A549 (cell line): ENCODE data around the gene NEURL2. TPM values are rescaled to one million over a fixed set of nuclear protein-coding genes. Genes with fewer than 3 reads are reported as not detected.

Experiments used
- ATAC-seq, 2 experiments: fragments of 200-7000 bp in 1 of 2; fragments of >200 bp in 1 of 2; cut with Nextera tagmentation in 1 of 2; cut with Tn5 transposase in 1 of 2; 3 replicates each; pipeline versions ENCODE4 v1.8.0 to v1.9.1; 2018 to 2020; ENCODE audit warnings: mild to moderate bottlenecking in 1 of 2, moderate library complexity in 1 of 2
- CTCF ChIA-PET: fragments of 300-600 bp; sonication (Branson Sonifier 250); formaldehyde crosslinking; extraction: SDS; loops from one replicate; lab custom pipeline; 2021; ENCODE audit warnings: antibody characterized with exemption, inconsistent platforms; lab: Yijun Ruan, JAX
- POLR2A ChIA-PET: fragments of 350-600 bp; formaldehyde crosslinking; extraction: SDS; loops from one replicate; lab custom pipeline; 2021; ENCODE audit warnings: antibody characterized with exemption, inconsistent platforms; lab: Yijun Ruan, JAX
- DNase-seq, 2 experiments: peaks; one replicate each; pipeline versions ENCODE4 v3.0.0 to v3.0.0-alpha.2; 2011 to 2016; ENCODE audit warnings: low read depth in 1 of 2, low spot score in 1 of 2
- FAIRE-seq: peaks from 2 replicates; lab custom pipeline; 2011; peaks lifted over from hg19 to GRCh38; lab: Jason Lieb, UNC
- H3K27ac ChIP-seq, 2 experiments: fragments of >200 bp; sonication (Bioruptor Twin); formaldehyde crosslinking; 3 replicates each; pipeline ENCODE4 v1.5.1; 2016 to 2017
- H3K4me1 ChIP-seq: fragments of >200 bp; sonication (Bioruptor Twin); formaldehyde crosslinking; 3 replicates; pipeline ENCODE4 v1.6.1; 2016
- H3K4me2 ChIP-seq: fragments of >200 bp; sonication (Bioruptor Twin); formaldehyde crosslinking; 3 replicates; pipeline ENCODE4 v1.6.1; 2016
- H3K4me3 ChIP-seq: fragments of >200 bp; sonication (Bioruptor Twin); formaldehyde crosslinking; 3 replicates; pipeline ENCODE4 v1.5.1; 2016
- H3K9me3 ChIP-seq: fragments of >200 bp; sonication (Bioruptor Twin); formaldehyde crosslinking; 3 replicates; pipeline ENCODE4 v1.6.1; 2016
- BHLHE40 ChIP-seq: IDR thresholded peaks from 2 replicates; pipeline ENCODE4 v1.6.1; 2012; ENCODE audit warnings: low read depth, low read length, inconsistent platforms
- CBX2 ChIP-seq: fragments of 200-600 bp; sonication (generic); IDR thresholded peaks from 2 replicates; pipeline ENCODE4 v1.6.1; 2016; ENCODE audit warnings: low read depth, mild to moderate bottlenecking, borderline replicate concordance
- CBX8 ChIP-seq: fragments of 200-600 bp; sonication (generic); IDR thresholded peaks from 2 replicates; pipeline ENCODE4 v1.6.1; 2016
- CEBPB ChIP-seq, 2 experiments: fragments of >200 bp in 1 of 2; sonication (Bioruptor Twin) in 1 of 2; formaldehyde crosslinking in 1 of 2; IDR thresholded peaks; 2 replicates each; pipeline ENCODE4 v1.6.1; 2012 to 2016
- EP300 ChIP-seq, 2 experiments: fragments of >200 bp; sonication (Bioruptor Twin); formaldehyde crosslinking; IDR thresholded peaks; 2 replicates in 1 of 2; 3 replicates in 1 of 2; pipeline ENCODE4 v1.6.1; 2016 to 2017
- ESRRA ChIP-seq: fragments of 150-350 bp; IDR thresholded peaks from 2 replicates; pipeline ENCODE4 v1.6.1; 2014; ENCODE audit warnings: mild to moderate bottlenecking, low read length, borderline replicate concordance
- FOSB ChIP-seq: fragments of 250-450 bp; sonication (Bioruptor Pico); IDR thresholded peaks from 2 replicates; pipeline ENCODE4 v1.5.0; 2020; ENCODE audit warnings: mild to moderate bottlenecking, moderate library complexity
- FOSL2 ChIP-seq, 2 experiments: fragments of 450-650 bp in 1 of 2; fragments of >200 bp in 1 of 2; sonication (Bioruptor Twin) in 1 of 2; formaldehyde crosslinking; IDR thresholded peaks; 2 replicates each; pipeline versions ENCODE4 v1.5.0 to v1.6.1; 2016 to 2020; ENCODE audit warnings: mild to moderate bottlenecking in 1 of 2, moderate library complexity in 1 of 2
- GATA3 ChIP-seq: IDR thresholded peaks from 2 replicates; pipeline ENCODE4 v1.6.1; 2012; ENCODE audit warnings: borderline replicate concordance
- KDM1A ChIP-seq: fragments of 200-600 bp; sonication (generic); IDR thresholded peaks from 2 replicates; pipeline ENCODE4 v1.6.1; 2016; ENCODE audit warnings: low read depth, mild to moderate bottlenecking
- PHF8 ChIP-seq: fragments of 200-600 bp; sonication (generic); IDR thresholded peaks from 2 replicates; pipeline ENCODE4 v1.6.1; 2016; ENCODE audit warnings: low read depth, mild to moderate bottlenecking, antibody characterized with exemption, moderate library complexity, borderline replicate concordance
- POLR2A ChIP-seq: IDR thresholded peaks from 2 replicates; pipeline ENCODE4 v1.6.1; 2012; ENCODE audit warnings: mild to moderate bottlenecking, low read length
- POLR2AphosphoS2 ChIP-seq: conservative IDR thresholded peaks from 2 replicates; pipeline ENCODE4 v1.6.1; 2012; ENCODE audit warnings: low read length, improper control_type of control experiment, inconsistent platforms
- RAD21 ChIP-seq, 2 experiments: fragments of >200 bp in 1 of 2; sonication (Bioruptor Twin) in 1 of 2; formaldehyde crosslinking in 1 of 2; IDR thresholded peaks in 1 of 2; conservative IDR thresholded peaks in 1 of 2; 2 replicates in 1 of 2; 3 replicates in 1 of 2; pipeline ENCODE4 v1.6.1; 2012 to 2018; ENCODE audit warnings: inconsistent platforms in 1 of 2
- RFX5 ChIP-seq: fragments of 450-650 bp; IDR thresholded peaks from 2 replicates; pipeline ENCODE4 v1.7.1; 2014; ENCODE audit warnings: antibody characterized with exemption, mild to moderate bottlenecking, moderate library complexity
- RNF2 ChIP-seq: fragments of 200-600 bp; sonication (generic); IDR thresholded peaks from 2 replicates; pipeline ENCODE4 v1.6.1; 2016; ENCODE audit warnings: low read depth, mild to moderate bottlenecking, antibody characterized with exemption, moderate library complexity, borderline replicate concordance
- SREBF2 ChIP-seq: fragments of 450-650 bp; IDR thresholded peaks from 2 replicates; pipeline ENCODE4 v1.6.1; 2014; ENCODE audit warnings: mild to moderate bottlenecking, moderate library complexity
- TP53 ChIP-seq: fragments of 250-450 bp; sonication (Bioruptor Pico); IDR thresholded peaks from 2 replicates; pipeline ENCODE4 v1.5.0; 2021; ENCODE audit warnings: mild to moderate bottlenecking, moderate library complexity
- ZFP36 ChIP-seq: fragments of 450-650 bp; IDR thresholded peaks from 2 replicates; pipeline ENCODE4 v1.6.1; 2014; ENCODE audit warnings: borderline replicate concordance; ENCODE audit not compliant: partially characterized antibody
- ZNF302 ChIP-seq: fragments of 250-450 bp; sonication (Bioruptor Pico); IDR thresholded peaks from 2 replicates; pipeline ENCODE4 v1.9.0; 2021; ENCODE audit warnings: inconsistent platforms, mild to moderate bottlenecking, moderate library complexity
- WGBS: methylation state at CpG from one replicate; pipeline ENCODE4 v1.1.6; 2017; ENCODE audit errors: missing lambda C conversion rate; 5-methylcytosine and 5-hydroxymethylcytosine counted together
- polyA plus RNA-seq, 4 experiments: library from polyadenylated mRNA; depleted of rRNA in 3 of 4; stranded (reverse); fragments of >200 nt; fragmentation: RNase III in 1 of 4; extraction: RNeasy Plus Mini Kit Qiagen cat#74134 plus additional on column Dnase treatment in 1 of 4; gene quantifications; 2 replicates in 3 of 4; 3 replicates in 1 of 4; pipeline ENCODE4 v1.2.3, GENCODE V29; 2011 to 2017
- TF ChIP-seq, protein P1 (sequence below): fragments of 450-650 bp; IDR thresholded peaks from 2 replicates; pipeline ENCODE4 v1.6.1; 2014; ENCODE audit warnings: antibody characterized with exemption
- TF ChIP-seq, protein P2 (sequence below): fragments of >200 bp; sonication (Bioruptor Twin); formaldehyde crosslinking; IDR thresholded peaks from 3 replicates; pipeline ENCODE4 v1.6.1; 2016
- TF ChIP-seq, protein P3 (sequence below): fragments of 250-450 bp; sonication (Bioruptor Pico); IDR thresholded peaks from 2 replicates; pipeline ENCODE4 v1.5.0; 2020; ENCODE audit warnings: low read depth, mild to moderate bottlenecking, moderate library complexity

Gene NEURL2
- polyA plus RNA-seq, 2 of the 4 experiments (the other 2 are of a cell fraction): 0.57 to 1.4 TPM

DNA sequence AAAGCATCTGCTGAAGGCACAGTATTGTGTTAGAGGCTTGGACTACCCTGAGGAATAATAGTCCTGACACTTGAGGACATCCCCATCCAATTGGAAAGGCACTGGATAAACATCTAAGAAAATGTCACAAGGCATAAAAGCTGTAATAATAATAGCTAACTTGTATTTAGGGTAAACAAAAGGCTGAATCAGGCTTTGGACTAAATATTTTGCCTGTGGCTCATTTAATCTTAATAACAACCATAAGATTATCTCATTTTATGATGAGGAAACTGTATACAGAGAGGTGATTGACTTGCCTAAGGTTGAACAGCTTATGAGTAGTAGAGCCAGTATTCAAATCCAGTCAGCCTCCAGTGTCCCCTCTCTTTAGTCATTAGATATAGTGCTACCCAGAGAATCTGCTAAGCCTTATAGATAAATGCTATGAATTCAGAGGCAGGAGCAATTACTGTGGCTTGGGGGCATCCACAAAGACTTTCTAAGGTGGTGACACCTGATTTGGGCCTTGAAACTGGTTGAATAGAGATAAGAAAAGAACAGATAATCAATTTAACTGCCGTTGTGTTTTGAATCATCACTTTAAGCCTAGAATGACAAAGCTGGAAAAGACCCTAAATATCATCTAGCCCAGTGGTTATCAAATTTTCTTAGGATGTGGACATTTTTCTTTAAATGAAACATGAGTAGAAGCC lies 17.5 kb downstream of the NEURL2 start:
- FAIRE-seq: no peak
- 75% methylated on average over 1 of the region's 1 CpG for WGBS
- Histone ChIP-seq H3K4me3 (no peak overlapping the region), H3K27ac (no peak overlapping the region), H3K4me1 (no peaks in the 10 kb centered on the region), H3K4me2 (no peak overlapping the region), H3K9me3 (no peaks in the 10 kb centered on the region)
- DNase-seq: no peak
- no peak for TF ChIP-seq CEBPB (IDR thresholded peaks at IDR 0.05)
- TF ChIP-seq TP53 (CRISPR knock-in tag): no peak
- no peak for TF ChIP-seq RFX5
- no peak for TF ChIP-seq KDM1A
- TF ChIP-seq ESRRA: no peak
- TF ChIP-seq FOSL2 (IDR thresholded peaks at IDR 0.05): no peak
- no peak for TF ChIP-seq FOSL2 (CRISPR knock-in tag; IDR thresholded peaks at IDR 0.05)
- TF ChIP-seq ZFP36: no peak
- TF ChIP-seq RAD21 (conservative IDR thresholded peaks at IDR 0.05 in 1 of 2, IDR thresholded peaks at IDR 0.05 in 1 of 2): no peak
- TF ChIP-seq, protein P1, sequence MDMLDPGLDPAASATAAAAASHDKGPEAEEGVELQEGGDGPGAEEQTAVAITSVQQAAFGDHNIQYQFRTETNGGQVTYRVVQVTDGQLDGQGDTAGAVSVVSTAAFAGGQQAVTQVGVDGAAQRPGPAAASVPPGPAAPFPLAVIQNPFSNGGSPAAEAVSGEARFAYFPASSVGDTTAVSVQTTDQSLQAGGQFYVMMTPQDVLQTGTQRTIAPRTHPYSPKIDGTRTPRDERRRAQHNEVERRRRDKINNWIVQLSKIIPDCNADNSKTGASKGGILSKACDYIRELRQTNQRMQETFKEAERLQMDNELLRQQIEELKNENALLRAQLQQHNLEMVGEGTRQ: no peak
- TF ChIP-seq CBX8: no peak
- no peak for TF ChIP-seq POLR2A
- no peak for TF ChIP-seq BHLHE40
- no peak for TF ChIP-seq ZNF302 (CRISPR knock-in tag)
- TF ChIP-seq SREBF2: no peak
- no peak for TF ChIP-seq EP300 (IDR thresholded peaks at IDR 0.05)
- ChIA-PET CTCF (interaction anchor here (1.6 kb wide), 1 partner anchor 12 kb away, joined by 6 read pairs; no protein-coding TSS in a partner anchor), POLR2A (no interaction called here)
- ATAC-seq: no peak

DNA sequence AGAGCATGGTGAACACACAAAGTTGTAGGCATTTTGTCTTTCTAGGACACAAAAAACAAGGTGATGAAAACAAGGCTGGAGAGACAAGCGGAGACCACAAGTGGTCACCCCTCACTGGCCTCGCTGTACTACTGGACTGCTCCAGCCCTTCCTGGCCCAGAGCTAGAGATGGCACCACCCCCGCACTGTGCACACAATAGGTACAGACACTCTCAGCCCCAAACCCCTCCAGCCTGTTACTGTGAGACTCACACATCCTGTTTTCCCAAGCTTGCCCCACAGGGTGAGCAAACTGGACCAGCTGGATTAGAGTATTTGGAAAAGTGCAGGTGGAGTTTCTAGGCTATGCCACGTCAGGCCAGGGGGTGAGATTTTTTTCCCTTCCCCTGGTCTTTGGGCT lies 18.4 kb downstream of the NEURL2 start:
- no peaks in the 10 kb centered on the region for H3K9me3 ChIP-seq
- ChIA-PET POLR2A (interaction anchor here (0.5 kb wide), 1 partner anchor 13 kb away, joined by 4 read pairs; no protein-coding TSS in a partner anchor), CTCF (interaction anchor here (0.5 to 1.6 kb wide), 5 partner anchors 10 to 141 kb away, joined by 3 to 6 read pairs (median 3); no protein-coding TSS in a partner anchor)
- H3K27ac ChIP-seq: no peak overlapping the region
- WGBS: 85% methylated on average over 3 of the region's 4 CpGs
- TF ChIP-seq GATA3: no peak
- no peak for TF ChIP-seq PHF8
- TF ChIP-seq, protein P1: no peak
- no peak for TF ChIP-seq POLR2AphosphoS2
- TF ChIP-seq, protein P2, sequence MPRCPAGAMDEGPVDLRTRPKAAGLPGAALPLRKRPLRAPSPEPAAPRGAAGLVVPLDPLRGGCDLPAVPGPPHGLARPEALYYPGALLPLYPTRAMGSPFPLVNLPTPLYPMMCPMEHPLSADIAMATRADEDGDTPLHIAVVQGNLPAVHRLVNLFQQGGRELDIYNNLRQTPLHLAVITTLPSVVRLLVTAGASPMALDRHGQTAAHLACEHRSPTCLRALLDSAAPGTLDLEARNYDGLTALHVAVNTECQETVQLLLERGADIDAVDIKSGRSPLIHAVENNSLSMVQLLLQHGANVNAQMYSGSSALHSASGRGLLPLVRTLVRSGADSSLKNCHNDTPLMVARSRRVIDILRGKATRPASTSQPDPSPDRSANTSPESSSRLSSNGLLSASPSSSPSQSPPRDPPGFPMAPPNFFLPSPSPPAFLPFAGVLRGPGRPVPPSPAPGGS: no peak
- TF ChIP-seq RNF2: no peak
- TF ChIP-seq, protein P3, sequence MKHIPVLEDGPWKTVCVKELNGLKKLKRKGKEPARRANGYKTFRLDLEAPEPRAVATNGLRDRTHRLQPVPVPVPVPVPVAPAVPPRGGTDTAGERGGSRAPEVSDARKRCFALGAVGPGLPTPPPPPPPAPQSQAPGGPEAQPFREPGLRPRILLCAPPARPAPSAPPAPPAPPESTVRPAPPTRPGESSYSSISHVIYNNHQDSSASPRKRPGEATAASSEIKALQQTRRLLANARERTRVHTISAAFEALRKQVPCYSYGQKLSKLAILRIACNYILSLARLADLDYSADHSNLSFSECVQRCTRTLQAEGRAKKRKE (CRISPR knock-in tag): no peak
- TF ChIP-seq CBX2: no peak
- TF ChIP-seq FOSB (CRISPR knock-in tag): no peak
- FAIRE-seq (no peak), DNase-seq (no peak), ATAC-seq (no peak)
- no peak overlapping the region for H3K4me2 ChIP-seq
- H3K4me3 ChIP-seq: no peak overlapping the region
- H3K4me1 ChIP-seq: 0 out of 3 replicates have a peak, but pooled peaks cover 4% of the 10 kb centered on the region
